Stimulated activated CD8-positive, alpha-beta memory T cell treated with anti-CD3 and anti-CD28 coated beads, Interleukin-7, amount 100 ng/mL, for 24 hours (primary cell): ENCODE results near the gene UBTD2.
"Not testable (repeated sequence)": the region's sequence is repeated elsewhere in the genome, so short reads cannot be mapped to it uniquely, and the experiment has no call there.

Source experiments
- DNase-seq: peaks from one replicate; pipeline ENCODE4 v3.0.0-alpha.2; 2020; ENCODE audit warnings: low read depth

Gene UBTD2

GRCh38 chr5:172283020-172283861, at the start of gene UBTD2:
Gene UBTD2 (minus strand): TSS chr5:172283764. CDS start chr5:172283665, 99 bp downstream.
- DNase-seq, result peak; percentile 46

GRCh38 chr5:172326901-172327300, 43.3 kb upstream of the UBTD2 start:
- DNase-seq, result not testable (repeated sequence)

DNA sequence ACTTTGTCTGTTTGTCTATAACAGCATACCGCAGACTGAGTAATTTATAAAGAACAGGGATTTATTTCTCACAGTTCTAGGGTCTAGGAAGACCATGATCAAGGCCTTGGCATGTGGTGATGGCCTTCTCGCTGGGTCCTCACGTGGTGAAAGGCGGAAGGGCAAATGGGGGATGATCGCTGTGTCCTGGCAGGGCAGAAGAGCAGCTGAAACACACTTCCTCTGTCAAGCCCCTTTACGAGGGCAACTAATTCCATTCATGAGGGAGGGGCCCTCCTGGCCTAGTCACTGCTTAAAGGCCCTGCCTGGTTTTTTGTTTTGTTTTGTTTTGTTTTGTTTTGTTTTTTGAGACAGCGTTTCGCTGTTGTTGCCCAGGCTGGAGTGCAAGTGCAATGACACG, 41.9 kb upstream of the UBTD2 start:
- no peak for DNase-seq

DNA sequence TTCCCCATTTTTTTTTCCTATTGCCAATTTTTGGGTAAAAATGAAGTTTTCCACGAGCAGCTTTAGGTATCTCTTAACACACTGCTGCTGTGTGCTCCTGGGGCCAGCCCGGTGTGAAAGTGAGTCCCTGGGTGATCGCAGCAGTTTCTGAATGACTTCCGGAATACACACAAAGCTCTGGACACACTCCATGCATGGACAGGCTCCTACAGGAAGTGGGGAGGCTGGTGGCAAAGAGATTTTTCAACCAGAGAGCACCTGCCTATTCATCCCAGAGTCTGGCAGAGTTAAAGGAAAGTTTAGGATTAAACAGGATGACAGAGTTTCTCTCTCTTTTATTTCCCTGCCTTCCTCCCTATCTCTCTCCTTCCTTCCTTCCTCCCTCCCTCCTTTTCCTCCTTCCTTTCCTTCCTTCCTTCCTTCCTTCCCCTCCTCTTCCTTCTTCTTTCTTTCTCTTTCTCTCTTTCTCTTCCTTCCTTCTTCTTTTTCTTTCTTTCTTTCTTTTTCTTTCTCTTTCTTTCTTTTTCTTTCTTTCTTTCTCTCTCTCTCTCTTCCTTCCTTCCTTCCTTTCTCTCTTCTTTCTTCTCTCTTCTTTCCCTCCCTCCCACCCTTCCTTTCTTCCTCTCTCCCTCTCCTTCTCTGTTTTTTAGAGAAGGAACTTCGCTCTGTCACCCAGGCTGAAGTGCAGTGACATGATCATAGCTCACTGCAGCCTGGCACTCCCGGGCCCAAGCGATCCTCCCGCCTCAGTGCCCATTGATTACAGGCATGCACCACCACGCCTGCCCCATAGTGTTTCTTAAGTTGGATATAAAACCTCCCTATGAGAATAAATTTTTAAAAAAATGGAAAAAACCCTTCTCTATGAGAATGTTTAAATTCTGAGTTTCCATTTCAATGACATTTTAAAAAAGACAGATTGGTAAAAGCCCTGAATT, 38.7 kb upstream of the UBTD2 start:
- no peak for DNase-seq

GRCh38 chr5:172321593-172321992, 38.0 kb upstream of the UBTD2 start:
- DNase-seq, result no peak

- no peak for DNase-seq
Measured at GRCh38 chr5:172319708-172320441, 36.3 kb upstream of the UBTD2 start.

- DNase-seq, result no peak
Measured at GRCh38 chr5:172315587-172316493, 32.3 kb upstream of the UBTD2 start.

- DNase-seq, result no peak
Measured at GRCh38 chr5:172313915-172314314, 30.4 kb upstream of the UBTD2 start.

- no peak for DNase-seq
Measured at GRCh38 chr5:172312286-172312685, 28.7 kb upstream of the UBTD2 start.

DNA sequence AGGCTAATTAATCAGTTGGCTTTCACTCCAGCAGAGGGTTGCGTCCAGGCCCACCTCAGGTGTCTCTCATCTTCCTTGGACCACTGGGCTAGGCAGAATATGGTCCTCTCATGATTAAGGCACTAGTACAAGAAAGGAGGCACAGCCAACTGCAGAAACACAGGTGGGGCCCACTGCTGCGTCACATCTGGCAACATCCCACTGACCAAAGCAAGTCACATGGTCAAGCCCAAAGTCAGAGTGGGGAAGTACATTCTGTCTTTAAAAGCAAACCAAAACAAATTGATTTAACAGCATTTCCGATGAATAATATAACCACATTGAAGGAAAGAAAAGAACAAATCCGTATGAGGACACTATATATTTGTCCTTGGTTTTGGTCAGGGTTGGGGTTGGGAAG, 28.0 kb upstream of the UBTD2 start:
- no peak for DNase-seq

DNA sequence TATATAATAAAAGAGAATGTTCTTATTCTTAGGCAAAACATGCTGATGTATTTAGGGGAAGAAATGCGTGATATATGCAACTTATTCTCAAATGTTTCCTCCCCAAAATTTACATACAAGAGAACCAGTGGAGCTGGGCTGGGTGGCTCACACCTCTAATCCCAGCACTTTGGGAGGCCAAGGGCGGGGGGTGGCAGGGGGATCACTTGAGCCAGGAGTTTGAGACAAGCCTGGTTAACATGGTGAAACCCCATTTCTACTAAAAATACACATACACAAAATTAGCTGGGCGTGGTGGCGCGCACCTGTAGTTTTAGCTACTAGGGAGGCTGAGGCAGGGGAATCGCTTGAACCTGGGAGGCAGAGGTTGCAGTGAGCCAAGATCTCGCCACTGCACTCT, 27.5 kb upstream of the UBTD2 start:
- DNase-seq, result no peak

DNA sequence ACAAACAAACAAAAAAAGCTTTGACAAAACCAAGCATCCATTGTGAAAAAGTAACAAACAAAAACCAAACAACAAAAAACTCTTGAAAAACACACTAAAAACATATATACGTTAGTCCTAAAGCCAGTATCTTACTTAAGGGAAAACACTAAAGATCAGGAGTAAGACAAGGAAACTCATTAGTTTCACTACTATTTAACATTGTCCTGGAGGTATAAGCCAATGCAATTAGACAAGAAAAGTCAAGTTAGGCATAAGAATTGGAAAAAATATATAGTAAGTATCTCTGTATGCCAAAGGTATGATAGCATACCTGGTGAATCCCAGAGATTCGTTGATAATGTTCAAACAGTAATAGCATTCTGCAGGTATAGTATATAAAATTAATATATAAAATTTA, 21.8 kb upstream of the UBTD2 start:
- DNase-seq, result no peak

DNA sequence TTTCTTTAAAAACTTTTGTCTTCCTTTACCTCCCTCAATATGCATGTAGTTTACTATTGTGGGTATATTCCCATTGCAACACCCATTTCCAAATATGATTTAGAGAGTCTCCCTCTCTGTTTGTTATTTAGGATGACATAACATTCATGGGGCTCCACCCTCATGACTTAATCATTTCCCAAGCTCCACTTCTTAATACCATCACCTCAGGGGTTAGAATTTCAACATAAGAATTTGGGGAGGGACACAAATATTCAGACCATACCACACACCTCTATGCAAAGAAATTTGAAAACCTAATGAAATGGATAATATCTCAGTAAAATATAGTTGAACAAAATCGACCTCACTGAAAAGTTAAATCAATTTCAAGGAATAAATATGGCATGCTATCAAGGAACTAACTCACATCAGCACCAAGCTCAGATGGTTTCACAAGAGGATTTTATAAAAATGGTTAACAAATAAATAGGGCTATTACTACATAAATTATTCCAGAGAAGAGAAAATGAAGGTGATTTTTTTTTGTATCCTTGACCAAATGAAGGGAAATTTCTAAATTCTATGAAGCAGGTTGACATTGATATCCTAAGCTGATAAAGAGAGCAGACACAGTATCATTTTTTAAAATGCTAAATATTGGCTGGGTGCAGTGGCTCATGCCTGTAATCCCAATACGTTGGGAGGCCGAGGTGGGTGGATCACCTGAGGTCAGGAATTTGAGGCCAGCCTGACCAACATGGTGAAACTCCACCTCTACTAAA, 20.2 kb upstream of the UBTD2 start:
- DNase-seq, result no peak

GRCh38 chr5:172303162-172303561, 19.6 kb upstream of the UBTD2 start:
- no peak for DNase-seq

DNA sequence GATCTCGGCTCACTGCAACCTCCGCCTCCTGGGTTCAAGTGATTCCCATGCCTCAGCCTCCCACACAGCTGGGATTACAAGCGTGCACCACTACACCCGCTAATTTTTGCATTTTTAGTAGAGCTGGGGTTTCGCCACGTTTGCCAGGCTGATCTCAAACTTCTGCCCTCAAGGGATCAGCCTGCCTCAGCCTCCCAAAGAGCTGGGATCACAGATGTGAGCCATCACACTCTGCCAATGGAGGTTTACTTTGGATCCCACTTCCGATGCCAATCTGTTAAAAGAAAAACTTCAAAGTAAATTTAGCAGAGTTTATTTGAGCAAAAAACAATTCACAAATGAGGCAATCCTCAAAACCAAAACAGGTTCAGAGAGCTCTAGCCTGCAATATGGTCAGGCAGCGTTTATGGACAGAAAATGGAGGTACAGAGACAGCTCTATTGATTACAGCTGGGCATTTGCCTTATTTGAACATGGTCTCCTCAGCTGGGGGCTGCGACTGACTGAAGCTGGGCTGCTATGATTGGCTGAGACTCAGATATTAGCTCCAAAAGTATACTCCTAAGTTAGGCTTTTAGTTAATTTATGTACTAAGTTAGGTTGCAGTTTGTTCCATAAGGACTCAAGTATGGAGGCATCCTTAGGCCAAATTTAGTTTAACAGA, 18.6 kb upstream of the UBTD2 start:
- no peak for DNase-seq

GRCh38 chr5:172299916-172300439, 16.4 kb upstream of the UBTD2 start:
- DNase-seq, result no peak

GRCh38 chr5:172294831-172295230, 11.3 kb upstream of the UBTD2 start:
- no peak for DNase-seq

GRCh38 chr5:172293745-172294342, 10.3 kb upstream of the UBTD2 start:
- no peak for DNase-seq

- peak; percentile 8 for DNase-seq
Measured at GRCh38 chr5:172293054-172293744, 9.6 kb upstream of the UBTD2 start.
